ENCODE results near the gene PKDREJ.

GRCh38 chr22:46245511-46245910 lies 17.6 kb downstream of the PKDREJ start:
- TF ChIP-seq CTCF (IDR thresholded peaks at IDR 0.05; ENCODE audit: low read depth, low read length, poor library complexity, severe bottlenecking) (no peak), EZH2phosphoT487 (IDR thresholded peaks at IDR 0.05; ENCODE audit: borderline replicate concordance, low read length) (no peak)

Data from DOHH2 (cell line).